ENCODE results near the gene CD2AP.
"Not testable (repeated sequence)": the region's sequence is repeated elsewhere in the genome, so short reads cannot be mapped to it uniquely, and the experiment has no call there.

Gene CD2AP

GRCh38 chr6:47438481-47439347, 38.9 kb upstream of the CD2AP start:
- peak overlapping the region; percentile 16; the same call in 1 of the 2 replicates for H3K4me3 ChIP-seq (ENCODE audit: low read depth, low read length)
- DNase-seq (ENCODE audit: low read depth), result peak; percentile 66
- no peak for TF ChIP-seq CTCF (IDR thresholded peaks at IDR 0.05; ENCODE audit: low read depth, low read length, missing control alignments)

GRCh38 chr6:47439348-47439668, 38.3 kb upstream of the CD2AP start:
- TF ChIP-seq CTCF (IDR thresholded peaks at IDR 0.05; ENCODE audit: low read depth, low read length, missing control alignments), result no peak
- DNase-seq (ENCODE audit: low read depth), result no peak
- no peak overlapping the region; the same call in 1 of the 2 replicates for H3K4me3 ChIP-seq (ENCODE audit: low read depth, low read length)

DNA sequence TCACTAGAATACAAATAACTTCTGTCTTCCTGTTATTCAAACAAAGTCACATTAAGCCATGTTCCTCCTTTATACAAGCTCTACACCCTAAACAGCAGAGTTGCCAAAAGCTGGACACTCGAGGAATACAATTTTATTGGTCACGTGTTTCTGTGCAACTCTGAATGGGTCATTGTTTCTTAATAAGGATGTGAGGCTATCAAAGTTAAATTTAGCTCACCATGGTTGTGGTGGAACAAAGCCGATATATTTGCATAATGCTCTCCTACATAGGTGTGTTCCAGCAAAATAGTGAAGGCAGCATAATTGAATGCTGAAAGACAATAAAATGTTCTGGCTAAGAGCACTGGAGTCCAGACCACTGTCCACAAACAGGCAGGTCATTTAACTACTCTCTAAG, 36.9 kb upstream of the CD2AP start:
- H3K4me3 ChIP-seq (ENCODE audit: low read depth, low read length), result no peak overlapping the region
- no peak for TF ChIP-seq CTCF (IDR thresholded peaks at IDR 0.05; ENCODE audit: low read depth, low read length, missing control alignments)
- peak; percentile 47 for DNase-seq (ENCODE audit: low read depth)

DNA sequence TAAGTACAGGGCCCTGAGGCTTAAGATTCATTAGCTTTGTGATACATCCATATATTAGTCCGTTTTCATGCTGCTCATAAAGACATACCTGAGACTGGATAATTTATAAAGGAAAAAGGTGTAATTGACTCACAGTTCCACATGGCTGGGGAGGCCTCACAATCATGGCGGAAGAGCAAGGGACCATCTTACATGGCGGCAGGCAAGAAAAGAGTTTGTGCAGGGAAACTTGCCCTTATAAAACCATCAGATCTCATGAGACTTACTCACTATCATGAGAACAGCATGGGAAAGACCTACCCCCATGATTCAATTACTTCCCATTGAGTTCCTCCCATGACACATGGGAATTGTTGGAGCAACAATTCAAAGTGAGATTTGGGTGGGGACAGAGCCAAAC, 32.6 kb upstream of the CD2AP start:
- not testable (repeated sequence) for DNase-seq (ENCODE audit: low read depth); H3K4me3 ChIP-seq (ENCODE audit: low read depth, low read length)

DNA sequence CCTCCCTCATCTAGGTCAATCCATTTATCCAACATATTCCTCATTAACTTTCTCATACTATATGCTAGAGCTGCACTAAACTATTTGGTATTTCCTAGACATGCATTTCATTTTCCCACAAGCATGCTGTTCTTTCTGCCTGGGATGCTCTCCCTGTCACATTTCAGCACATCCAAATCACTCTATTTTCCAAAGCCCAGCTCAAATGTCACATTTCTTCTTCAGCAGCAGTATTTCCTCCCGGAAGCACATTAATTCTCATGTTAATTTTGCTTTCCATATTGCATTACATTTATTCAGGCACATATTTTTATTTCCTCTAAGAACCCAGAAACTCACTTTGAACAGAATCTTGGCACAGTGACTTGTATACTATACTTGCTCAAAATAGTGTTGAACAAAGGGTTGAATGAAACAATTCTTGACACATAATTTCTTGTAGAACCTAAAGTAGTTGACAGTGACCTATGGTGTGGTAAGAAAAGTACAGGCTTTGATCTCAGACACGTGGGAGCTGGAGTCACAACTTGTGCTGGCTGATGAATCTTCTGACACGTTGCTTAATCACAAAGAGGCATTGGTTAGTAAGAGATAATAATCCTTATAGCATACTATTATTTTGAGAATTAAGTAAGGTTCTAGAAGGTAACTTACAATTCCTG, 30.8 kb upstream of the CD2AP start:
- no peak for TF ChIP-seq CTCF (IDR thresholded peaks at IDR 0.05; ENCODE audit: low read depth, low read length, missing control alignments)
- H3K4me3 ChIP-seq (ENCODE audit: low read depth, low read length), result no peak overlapping the region
- DNase-seq (ENCODE audit: low read depth), result no peak

- no peak for DNase-seq (ENCODE audit: low read depth)
- H3K4me3 ChIP-seq (ENCODE audit: low read depth, low read length), result no peak overlapping the region
- no peak for TF ChIP-seq CTCF (IDR thresholded peaks at IDR 0.05; ENCODE audit: low read depth, low read length, missing control alignments)
Measured at GRCh38 chr6:47447722-47448121, 29.9 kb upstream of the CD2AP start.

DNA sequence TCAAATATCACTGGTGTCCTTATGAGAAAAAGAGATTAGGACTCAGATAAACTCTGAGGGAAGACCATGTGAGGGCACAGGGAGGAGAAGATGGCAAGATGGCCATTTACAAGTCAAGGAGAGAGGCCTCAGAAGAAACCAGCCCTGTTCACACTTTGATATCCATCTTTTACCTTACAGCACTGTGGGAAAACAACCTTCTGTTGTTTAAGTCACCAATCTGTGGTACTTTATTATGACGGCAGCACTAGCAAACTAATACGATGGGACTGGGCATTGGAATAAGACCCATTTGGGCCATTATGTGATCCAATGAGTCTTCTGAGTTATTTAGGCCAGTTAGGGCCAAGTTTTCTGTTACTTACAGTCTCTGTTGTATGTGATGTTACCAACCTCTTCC, 26.4 kb upstream of the CD2AP start:
- no peak overlapping the region for H3K4me3 ChIP-seq (ENCODE audit: low read depth, low read length)
- no peak for TF ChIP-seq CTCF (IDR thresholded peaks at IDR 0.05; ENCODE audit: low read depth, low read length, missing control alignments)
- DNase-seq (ENCODE audit: low read depth), result no peak

Measured in GM12864 (cell line).